Stimulated activated CD4-positive, alpha-beta T cell treated with anti-CD3 and anti-CD28 coated beads, Interleukin-2, amount 100 ng/mL, for 4 hours (primary cell): ENCODE measurements around the gene INHBC.
A peak's percentile ranks its signal among the peaks of the same experiment; 100 is the strongest.
"Not testable (repeated sequence)": the region's sequence is repeated elsewhere in the genome, so short reads cannot be mapped to it uniquely, and the experiment has no call there.

ENCODE experiments used
- DNase-seq: peaks from one replicate; pipeline ENCODE4 v3.0.0-alpha.2; 2020; ENCODE audit warnings: low read depth

Gene INHBC

DNA sequence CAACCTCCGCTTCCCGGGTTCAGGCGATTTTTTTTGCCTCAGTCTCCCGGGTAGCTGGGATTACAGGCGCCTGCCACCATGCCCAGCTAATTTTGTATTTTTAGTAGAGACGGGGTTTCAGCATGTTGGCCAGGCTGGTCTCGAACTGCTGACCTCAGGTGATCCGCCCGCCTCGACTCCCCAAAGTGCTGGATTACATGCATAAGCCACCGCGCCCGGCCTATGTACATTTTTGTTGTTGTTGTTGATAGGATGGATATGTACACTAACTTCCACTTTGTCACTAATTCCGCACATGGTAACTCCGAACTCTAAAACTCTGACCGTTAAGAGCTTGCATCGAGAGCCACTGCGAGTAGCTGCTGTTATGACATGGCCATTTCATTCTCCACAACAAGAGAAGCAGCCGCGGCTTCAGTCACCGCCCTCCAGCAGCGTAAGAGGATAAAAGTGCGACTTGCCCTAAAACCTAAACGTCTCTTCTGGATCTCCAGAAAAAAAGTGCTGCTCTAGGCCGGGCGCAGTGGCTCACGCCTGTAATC, 52.5 kb downstream of the INHBC start:
- no peak for DNase-seq

DNA sequence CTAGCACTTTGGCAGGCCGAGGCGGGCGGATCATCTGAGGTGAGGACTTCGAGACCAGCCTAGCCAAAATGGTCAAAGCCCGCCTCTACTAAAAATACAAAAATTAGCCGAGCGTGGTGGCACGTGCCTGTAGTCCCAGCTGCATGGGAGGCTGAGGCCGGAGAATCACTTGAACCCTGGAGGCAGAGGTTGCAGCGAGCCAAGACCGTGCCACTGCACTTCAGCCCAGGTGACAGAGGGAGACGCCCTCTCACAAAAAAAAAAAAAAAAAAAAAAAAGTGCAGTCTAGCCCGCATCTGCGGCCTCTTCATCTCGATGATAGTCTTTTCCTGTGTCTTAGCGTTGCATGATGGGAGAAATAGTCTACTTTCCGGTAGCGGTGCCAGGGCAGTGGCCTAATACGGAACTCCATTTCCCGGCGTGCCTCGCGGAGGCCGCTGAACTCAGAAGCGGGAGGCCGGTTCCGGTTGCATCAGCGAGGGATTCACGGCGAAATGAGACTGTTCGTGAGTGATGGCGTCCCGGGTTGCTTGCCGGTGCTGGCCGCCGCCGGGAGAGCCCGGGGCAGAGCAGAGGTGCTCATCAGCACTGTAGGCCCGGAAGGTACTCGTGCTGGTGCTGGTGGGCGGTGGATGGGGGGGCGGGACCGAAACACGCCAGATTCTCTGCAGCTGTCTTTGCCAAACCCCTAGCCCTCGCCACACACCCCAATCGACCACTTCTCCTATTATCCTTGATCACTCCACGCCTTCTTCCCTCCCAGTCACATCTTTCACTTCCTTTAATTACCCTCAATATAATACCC, 53.2 kb downstream of the INHBC start, which contains the start of gene MARS1:
MARS1 (plus strand) TSS at position 472 of the 805 bp plus-strand sequence; CDS start at position 495, 23 bp downstream.
- DNase-seq: peak; percentile 91

DNA sequence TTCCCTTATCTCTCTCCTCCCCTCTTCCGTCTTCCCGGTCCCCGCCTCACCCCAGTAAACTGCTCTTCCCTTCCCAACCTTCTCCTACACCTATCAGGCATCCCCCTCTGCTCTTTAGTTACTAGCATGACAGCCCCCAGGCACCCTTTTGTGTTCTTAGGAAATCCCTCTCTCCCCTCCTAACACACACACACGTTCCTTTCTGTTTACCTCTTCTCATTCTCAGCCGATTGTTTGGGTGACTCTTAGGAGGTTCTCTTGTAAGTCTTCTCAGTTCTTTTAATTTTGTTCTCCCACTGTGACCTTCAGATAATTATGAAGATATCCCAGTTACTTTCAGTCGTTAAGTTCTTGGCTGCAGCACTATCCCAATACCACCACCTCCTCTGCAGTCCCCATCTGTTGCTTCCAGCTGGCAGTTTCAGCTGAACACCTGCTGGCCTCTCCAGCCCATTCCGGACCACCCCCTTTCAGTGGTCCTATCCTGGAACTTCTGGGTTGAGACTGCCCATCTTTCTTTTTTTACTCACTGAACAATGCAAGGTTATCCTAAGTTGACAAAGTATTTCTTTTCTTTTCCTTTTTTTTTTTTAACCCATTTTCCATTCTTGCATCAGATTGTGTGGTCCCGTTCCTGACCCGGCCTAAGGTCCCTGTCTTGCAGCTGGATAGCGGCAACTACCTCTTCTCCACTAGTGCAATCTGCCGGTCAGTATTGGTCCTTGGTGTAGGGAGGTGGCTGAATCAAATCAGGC, 54.0 kb downstream of the INHBC start:
- no peak for DNase-seq

DNA sequence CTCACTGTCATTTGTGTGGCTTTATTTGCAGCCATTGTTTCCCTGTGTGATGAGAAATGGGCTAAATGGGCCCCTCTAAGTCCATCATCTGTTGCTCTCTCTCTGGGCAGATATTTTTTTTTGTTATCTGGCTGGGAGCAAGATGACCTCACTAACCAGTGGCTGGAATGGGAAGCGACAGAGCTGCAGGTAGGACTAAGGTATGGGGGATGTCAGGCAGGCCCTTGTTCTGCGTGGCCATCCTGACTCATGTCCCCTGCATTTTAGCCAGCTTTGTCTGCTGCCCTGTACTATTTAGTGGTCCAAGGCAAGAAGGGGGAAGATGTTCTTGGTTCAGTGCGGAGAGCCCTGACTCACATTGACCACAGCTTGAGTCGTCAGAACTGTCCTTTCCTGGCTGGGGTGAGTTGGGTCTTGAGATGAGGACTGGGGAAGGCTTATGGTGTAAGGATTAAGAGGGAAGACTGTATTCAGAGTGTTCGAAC, 54.6 kb downstream of the INHBC start:
- DNase-seq: no peak

DNA sequence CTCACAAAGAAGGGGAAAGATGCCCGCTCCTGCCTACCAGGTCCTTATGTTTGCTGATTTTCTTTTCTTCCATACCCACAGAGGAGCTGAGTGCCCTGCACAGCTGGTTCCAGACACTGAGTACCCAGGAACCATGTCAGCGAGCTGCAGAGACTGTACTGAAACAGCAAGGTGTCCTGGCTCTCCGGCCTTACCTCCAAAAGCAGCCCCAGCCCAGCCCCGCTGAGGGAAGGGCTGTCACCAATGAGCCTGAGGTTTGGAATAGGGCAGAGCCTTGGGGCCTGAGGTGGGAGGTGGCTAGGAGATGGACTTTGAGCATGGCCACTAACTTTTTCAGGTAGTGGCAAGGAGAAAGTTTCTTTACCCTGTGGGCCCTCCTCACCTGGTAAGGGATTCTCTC, 55.5 kb downstream of the INHBC start:
- DNase-seq: no peak

DNA sequence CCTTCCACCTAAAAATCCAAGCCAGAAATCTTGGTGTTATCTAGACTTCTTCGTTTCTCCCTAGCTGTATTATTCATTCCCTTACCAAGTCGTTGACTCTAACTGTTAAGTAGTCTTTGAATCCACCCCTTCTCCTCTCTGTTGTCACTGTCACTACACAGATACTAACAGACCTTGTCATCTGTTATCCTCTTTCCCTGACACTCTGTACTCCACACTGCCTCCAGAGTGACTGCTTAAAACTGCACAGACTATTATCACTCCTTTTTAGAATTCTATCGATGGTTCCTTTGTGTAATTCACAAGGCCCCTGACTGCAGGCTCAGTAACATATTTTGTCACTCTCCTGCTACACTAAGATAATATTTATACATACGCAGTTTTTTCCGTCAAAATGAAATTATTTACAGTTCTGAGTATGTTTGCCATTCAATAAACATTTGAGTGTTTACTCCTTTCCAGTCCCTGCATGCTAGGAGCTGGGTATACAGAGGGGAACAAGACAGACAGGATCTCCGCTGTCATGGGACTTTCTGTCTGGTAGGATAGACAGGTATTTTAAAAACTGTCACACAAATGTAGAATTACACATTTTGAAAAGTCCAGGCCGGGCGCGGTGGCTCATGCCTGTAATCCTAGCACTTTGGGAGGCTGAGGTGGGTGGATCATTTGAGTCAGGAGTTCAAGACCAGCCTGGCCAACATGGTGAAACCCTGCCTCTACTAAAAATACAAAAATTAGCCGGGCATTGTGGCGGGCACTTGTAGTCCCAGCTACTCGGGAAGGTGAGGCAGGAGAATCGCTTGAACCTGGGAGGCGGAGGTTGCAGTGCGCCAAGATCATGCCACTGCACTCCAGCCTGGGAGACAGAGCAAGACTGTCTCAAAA, 57.1 kb downstream of the INHBC start:
- no peak for DNase-seq

DNA sequence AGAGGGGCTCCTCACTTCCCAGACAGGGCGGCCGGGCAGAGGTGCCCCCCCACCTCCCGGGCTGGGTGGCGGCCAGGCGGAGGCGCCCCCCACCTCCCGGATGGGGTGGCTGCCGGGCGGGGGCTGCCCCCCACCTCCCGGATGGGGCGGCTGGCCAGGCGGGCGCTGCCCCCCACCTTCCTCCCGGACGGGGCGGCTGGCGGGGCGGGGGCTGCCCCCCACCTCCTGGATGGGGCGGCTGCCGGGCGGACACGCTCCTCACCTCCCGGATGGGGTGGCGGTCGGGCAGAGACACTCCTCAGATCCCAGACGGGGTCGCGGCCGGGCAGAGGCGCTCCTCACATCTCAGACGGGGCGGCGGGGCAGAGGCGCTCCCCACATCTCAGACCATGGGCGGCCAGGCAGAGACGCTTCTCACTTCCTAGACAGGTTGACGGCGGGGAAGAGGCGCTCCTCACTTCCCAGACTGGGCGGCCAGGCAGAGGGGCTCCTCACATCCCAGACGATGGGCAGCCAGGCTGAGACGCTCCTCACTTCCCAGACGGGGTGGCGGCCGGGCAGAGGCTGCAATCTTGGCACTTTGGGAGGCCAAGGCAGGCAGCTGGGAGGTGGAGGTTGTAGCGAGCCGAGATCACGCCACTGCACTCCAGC, 60.6 kb downstream of the INHBC start:
- not testable (repeated sequence) for DNase-seq

DNA sequence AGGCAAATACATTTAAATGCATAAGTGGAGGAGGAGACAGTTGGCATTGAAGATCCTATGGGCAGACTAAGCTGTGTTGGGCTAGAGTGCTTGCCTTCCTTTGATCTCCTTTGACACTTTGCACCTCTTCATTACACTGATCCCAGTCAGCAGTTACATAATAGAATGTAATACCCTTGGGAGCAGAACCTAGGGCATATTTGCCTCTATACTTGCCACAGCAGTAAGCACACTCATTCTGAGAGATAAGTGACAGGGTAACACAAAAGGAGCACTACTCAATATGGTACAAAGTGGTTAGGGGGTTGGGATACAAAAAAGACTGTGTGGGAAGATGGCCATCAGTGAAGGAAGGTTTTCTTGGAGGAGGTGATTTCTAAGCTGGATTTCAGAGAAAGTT, 62.2 kb downstream of the INHBC start:
- no peak for DNase-seq

DNA sequence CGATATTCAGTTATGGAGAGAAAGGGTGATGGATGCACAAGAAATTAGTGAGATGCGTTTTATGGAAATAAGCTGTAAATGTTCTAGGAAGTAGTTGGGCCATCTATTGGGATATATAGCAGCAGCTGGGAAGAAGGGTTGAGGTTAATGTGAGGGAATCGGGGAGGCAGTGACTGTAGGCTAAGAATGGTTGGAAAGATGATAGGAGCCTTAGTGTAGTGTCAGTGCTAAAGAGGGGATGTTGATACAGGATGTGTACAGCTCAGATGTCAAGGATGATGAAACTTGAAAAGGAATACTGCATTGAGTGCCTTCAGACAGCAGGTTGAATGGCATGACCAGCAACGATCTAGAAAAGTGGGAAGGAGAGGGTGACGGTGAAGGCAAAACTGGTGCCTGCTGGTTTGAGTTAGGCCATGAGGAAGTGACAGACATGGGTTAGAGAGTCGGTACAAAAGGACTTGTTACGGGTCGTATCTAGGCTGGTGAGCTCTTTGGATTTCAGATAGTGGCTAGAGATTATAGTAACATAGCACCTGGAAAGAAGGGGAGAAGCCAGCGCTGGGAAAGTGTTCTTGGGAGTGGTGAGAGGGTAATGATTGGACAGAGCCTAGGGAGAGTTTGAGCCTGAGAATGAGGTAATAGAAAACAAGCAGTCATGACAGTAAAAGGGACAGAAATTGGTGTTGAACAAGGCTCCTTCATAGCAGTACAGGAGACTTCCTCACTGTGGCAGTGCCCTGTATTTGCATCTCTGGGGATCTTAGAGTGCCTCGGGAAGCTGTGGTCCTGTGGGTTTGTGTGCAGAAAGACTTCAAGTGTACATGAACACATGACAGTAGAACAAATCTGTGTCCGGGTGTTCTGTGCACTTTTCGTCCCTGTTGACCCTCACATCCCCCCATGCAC, 62.9 kb downstream of the INHBC start:
- no peak for DNase-seq

DNA sequence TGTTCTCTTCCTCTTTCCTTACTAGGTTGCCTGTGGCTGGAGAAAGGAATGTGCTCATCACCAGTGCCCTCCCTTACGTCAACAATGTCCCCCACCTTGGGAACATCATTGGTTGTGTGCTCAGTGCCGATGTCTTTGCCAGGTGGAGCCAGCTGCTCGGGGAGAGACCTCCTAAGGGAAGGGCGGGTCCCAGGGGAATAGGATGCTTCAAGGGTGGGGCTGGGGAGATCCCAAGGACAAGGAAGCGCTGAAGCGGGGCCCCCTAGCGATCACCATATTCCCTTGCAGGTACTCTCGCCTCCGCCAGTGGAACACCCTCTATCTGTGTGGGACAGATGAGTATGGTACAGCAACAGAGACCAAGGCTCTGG, 63.5 kb downstream of the INHBC start:
- no peak for DNase-seq

DNA sequence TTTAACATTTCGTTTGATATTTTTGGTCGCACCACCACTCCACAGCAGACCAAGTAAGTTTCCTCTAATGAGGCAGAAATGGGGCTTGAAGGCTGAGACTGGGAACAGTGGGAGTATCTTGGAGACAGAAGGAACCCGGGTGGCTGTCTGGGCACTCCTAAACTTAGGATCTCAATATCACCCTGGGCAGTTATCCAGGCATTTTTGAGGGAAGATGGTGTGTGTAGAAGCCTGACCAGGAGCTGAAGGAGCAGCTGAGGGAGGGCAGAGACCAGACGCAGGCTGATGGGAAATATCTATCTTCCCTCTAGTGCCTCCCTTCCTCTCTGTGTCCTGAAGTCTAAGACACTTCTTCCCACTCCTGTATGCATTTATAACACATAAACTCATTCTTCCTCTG, 64.0 kb downstream of the INHBC start:
- no peak for DNase-seq

DNA sequence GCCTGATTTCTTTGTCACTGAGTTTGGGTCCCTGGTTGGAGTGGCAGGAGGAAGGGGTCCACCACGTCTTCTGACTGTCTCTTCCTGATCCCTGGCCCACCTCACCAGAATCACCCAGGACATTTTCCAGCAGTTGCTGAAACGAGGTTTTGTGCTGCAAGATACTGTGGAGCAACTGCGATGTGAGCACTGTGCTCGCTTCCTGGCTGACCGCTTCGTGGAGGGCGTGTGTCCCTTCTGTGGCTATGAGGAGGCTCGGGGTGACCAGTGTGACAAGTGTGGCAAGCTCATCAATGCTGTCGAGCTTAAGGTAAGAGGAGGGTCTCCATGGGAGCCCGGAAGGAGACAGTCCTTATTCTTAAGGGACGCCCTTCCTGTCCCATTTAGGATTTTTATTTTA, 65.6 kb downstream of the INHBC start:
- DNase-seq: no peak
